ENCODE measurements around the gene SRP54. TPM values are rescaled to one million over a fixed set of nuclear protein-coding genes. Genes with fewer than 3 reads are reported as not detected.

The SRP54 gene
- total and polyA plus RNA-seq, 2 of the 13 experiments (the other 11 are each of a cell fraction or from before 2014, with no cell fraction given), result 42.2 to 207 TPM

DNA sequence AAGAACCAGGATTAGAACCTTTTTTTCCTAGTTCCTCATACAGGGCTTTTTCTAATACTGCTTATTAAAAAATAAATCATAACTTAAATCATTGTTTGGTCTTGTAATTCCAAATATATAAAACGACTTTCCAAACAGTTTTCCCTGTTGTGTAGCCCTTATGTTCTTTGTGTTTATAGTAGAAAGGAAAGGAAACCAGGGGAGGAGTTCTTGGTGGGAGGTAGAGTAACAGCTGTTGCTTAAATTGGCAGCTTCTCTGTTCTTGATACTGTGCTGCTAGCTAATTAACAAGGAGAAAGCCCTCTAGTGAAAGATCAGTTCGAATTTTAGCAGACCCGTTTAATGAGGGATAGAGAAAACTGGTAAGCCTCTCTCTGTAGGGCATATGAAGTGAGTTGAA, 15.0 kb downstream of the SRP54 start (continued):
- no peak for TF ChIP-seq ZBTB4 (CRISPR knock-in tag; IDR thresholded peaks at IDR 0.05; ENCODE audit: borderline replicate concordance)
- TF ChIP-seq, protein P1, sequence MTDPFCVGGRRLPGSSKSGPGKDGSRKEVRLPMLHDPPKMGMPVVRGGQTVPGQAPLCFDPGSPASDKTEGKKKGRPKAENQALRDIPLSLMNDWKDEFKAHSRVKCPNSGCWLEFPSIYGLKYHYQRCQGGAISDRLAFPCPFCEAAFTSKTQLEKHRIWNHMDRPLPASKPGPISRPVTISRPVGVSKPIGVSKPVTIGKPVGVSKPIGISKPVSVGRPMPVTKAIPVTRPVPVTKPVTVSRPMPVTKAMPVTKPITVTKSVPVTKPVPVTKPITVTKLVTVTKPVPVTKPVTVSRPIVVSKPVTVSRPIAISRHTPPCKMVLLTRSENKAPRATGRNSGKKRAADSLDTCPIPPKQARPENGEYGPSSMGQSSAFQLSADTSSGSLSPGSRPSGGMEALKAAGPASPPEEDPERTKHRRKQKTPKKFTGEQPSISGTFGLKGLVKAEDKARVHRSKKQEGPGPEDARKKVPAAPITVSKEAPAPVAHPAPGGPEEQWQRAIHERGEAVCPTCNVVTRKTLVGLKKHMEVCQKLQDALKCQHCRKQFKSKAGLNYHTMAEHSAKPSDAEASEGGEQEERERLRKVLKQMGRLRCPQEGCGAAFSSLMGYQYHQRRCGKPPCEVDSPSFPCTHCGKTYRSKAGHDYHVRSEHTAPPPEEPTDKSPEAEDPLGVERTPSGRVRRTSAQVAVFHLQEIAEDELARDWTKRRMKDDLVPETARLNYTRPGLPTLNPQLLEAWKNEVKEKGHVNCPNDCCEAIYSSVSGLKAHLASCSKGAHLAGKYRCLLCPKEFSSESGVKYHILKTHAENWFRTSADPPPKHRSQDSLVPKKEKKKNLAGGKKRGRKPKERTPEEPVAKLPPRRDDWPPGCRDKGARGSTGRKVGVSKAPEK (CRISPR knock-in tag; IDR thresholded peaks at IDR 0.05; ENCODE audit: borderline replicate concordance), result no peak
- TF ChIP-seq ZNF850 (CRISPR knock-in tag; conservative IDR thresholded peaks at IDR 0.05), result no peak
- TF ChIP-seq MBNL3 (CRISPR knock-in tag; conservative IDR thresholded peaks at IDR 0.05), result no peak
- no peak for TF ChIP-seq TP53 (CRISPR knock-in tag; conservative IDR thresholded peaks at IDR 0.05)
- no peak for TF ChIP-seq ZBTB8A (CRISPR knock-in tag; IDR thresholded peaks at IDR 0.05; ENCODE audit: borderline replicate concordance, low read depth)

DNA sequence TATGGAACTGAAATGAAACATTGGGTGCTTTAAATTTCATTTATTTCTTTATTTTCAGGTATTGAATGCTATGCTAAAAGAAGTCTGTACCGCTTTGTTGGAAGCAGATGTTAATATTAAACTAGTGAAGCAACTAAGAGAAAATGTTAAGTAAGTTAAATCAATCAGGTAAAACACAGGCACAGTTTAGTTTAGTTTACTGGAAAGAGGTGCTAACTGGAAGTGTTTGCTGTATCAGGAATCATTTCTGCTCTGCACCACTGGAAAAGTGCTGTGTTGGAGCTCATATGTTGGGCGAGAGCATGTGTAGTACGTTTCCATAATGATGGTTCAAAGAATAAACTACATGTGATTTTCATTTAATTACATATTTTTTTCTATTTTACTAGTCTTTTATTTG, 16.7 kb downstream of the SRP54 start:
- Histone ChIP-seq H3K4me3 (replicated peaks in 1 of 3; ENCODE audit: insufficient read depth in 1 of 3, low read depth in 2 of 3, low read length in 3 of 3) (no peak overlapping the region), H3K9me3 (ENCODE audit: low read length) (no peaks in the 10 kb centered on the region), H3K27me3 (ENCODE audit: control insufficient read depth in 1 of 2, insufficient read depth in 2 of 2, low read length in 2 of 2) (no peaks in the 10 kb centered on the region), H2AFZ (ENCODE audit: low read length) (no peak overlapping the region), H3K9ac (ENCODE audit: insufficient read depth, low read depth, low read length) (no peak overlapping the region), H4K20me1 (ENCODE audit: insufficient read depth, low read length) (peaks cover 4% of the 10 kb centered on the region; the same call in 1 of the 2 replicates), H3K79me2 (ENCODE audit: insufficient read depth, low read length) (peaks cover 24% of the 10 kb centered on the region), H3K4me1 (ENCODE audit: insufficient read depth, low read length) (no peaks in the 10 kb centered on the region), H3K4me2 (ENCODE audit: low read depth, low read length) (no peak overlapping the region), H3K27ac (ENCODE audit: extremely low read length, insufficient read depth, low read length) (no peak overlapping the region), H3K36me3 (replicated peaks in 1 of 2; ENCODE audit: control insufficient read depth in 1 of 2, insufficient read depth in 2 of 2, low read length in 2 of 2) (peaks cover 18 to 53% of the 10 kb centered on the region in 2 experiments)
- ChIA-PET POLR2A (interaction anchor here (6.6 kb wide), 1 partner anchor 17 kb away, joined by 45 read pairs; the partner anchor contains the start of gene SRP54), CTCF (ENCODE audit: low intra/inter-chr PET ratio, low total read pairs) (no interaction called here)
- intact Hi-C loops (cut with micrococcal nuclease; ENCODE audit: unreplicated experiment) (no loop called here), in situ Hi-C loops (cut with HindIII; ENCODE audit: extremely low pct_ligation_motif_present, low pct_unique_long_range_greater_than_20kb) (no loop called here)
- ATAC-seq (no peak), FAIRE-seq (no peak), DNase-seq (ENCODE audit: low spot score) (no peak)
- BruUV-seq (replicated peaks), result no TSS peak
- 96% methylated on average over 3 of the region's 3 CpGs for WGBS (ENCODE audit: low lambda C conversion rate)
- TF ChIP-seq ZNF543 (CRISPR knock-in tag; IDR thresholded peaks at IDR 0.05) (no peak), ZFP36L1 (CRISPR knock-in tag; IDR thresholded peaks at IDR 0.05) (peak; percentile 37; the same call in 1 of the 2 replicates)
